ENCODE data around the gene AGBL2. TPM values are rescaled to one million over a fixed set of nuclear protein-coding genes. Genes with fewer than 3 reads are reported as not detected.
"Not testable (repeated sequence)": the region's sequence is repeated elsewhere in the genome, so short reads cannot be mapped to it uniquely, and the experiment has no call there.

Gene AGBL2
- total and polyA plus RNA-seq, 5 donors from 2014 or later: 0.72 to 11.0 (median 0.96) TPM

GRCh38 chr11:47714554-47715081, 551 bp downstream of the AGBL2 start:
- ATAC-seq (ENCODE audit: low read depth in 2 of 2): no peak
- no peaks in the 10 kb centered on the region for H3K9me3 Mint-ChIP-seq

DNA sequence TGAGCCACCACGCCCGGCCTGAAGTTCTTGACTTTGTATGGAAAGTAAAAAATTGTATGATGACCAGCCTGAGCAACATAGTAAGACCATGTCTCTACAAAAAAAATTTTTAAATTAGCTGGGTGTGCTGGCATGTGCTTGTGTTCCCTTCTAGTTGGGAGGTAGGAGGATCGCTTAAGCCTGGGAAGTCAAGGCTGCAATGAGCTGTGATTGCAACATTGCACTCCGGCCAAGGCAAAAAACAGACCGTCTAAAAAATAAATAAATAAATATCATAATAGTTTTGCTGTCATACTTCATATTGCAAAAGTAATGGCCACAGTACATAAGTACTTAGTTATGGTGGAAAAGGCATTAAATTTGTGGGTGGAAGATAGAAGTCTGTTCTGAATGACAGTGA, 3.4 kb downstream of the AGBL2 start:
- Histone ChIP-seq H3K27me3 (ENCODE audit: control insufficient read depth, insufficient read depth, low read length) (no peaks in the 10 kb centered on the region), H3K27ac (ENCODE audit: insufficient read depth, low read length, poor library complexity, severe bottlenecking) (no peak overlapping the region), H3K4me1 (ENCODE audit: control insufficient read depth, insufficient read depth, low read length, poor library complexity, severe bottlenecking) (peaks cover 12% of the 10 kb centered on the region), H3K36me3 (ENCODE audit: control insufficient read depth, insufficient read depth, low read length) (peaks cover 3% of the 10 kb centered on the region), H3K9me3 (ENCODE audit: control insufficient read depth in 2 of 2, low read length in 2 of 2) (no peaks in the 10 kb centered on the region), H3K4me3 (ENCODE audit: low read depth, low read length) (no peak overlapping the region)
- Mint-ChIP-seq H3K27me3 (no peaks in the 10 kb centered on the region), H3K4me3 (peak overlapping the region in 1 of 4 donors; percentile 60), H3K27ac (no peak overlapping the region), H3K36me3 (peaks cover 6% of the 10 kb centered on the region), H3K9me3 (no peaks in the 10 kb centered on the region), H3K4me1 (peaks cover 7 to 21% (median 16%) of the 10 kb centered on the region in 4 donors)
- ATAC-seq (ENCODE audit: low read depth in 2 of 2): no peak
- no peak for DNase-seq

More at GRCh38 chr11:47714554-47715081, 551 bp downstream of the AGBL2 start:
- H3K27me3 ChIP-seq (ENCODE audit: control insufficient read depth, insufficient read depth, low read length): no peaks in the 10 kb centered on the region
- Mint-ChIP-seq H3K27ac (peak overlapping the region; percentile 98 to 99 (median 98)), H3K4me3 (peak overlapping the region; percentile 96 to 100 (median 98)), H3K4me1 (peaks cover 7 to 21% (median 18%) of the 10 kb centered on the region in 4 donors), H3K36me3 (peaks cover under 1% of the 10 kb centered on the region), H3K27me3 (no peaks in the 10 kb centered on the region)
- DNase-seq: peak in 2 of 3 donors; percentile 11 to 28
- H3K9me3 ChIP-seq (ENCODE audit: control insufficient read depth in 2 of 2, low read length in 2 of 2): no peaks in the 10 kb centered on the region
- peak overlapping the region; percentile 91 for H3K27ac ChIP-seq (ENCODE audit: insufficient read depth, low read length, poor library complexity, severe bottlenecking)
- H3K4me1 ChIP-seq (ENCODE audit: control insufficient read depth, insufficient read depth, low read length, poor library complexity, severe bottlenecking): peaks cover 12% of the 10 kb centered on the region
- H3K36me3 ChIP-seq (ENCODE audit: control insufficient read depth, insufficient read depth, low read length): peaks cover 26% of the 10 kb centered on the region
- peak overlapping the region; percentile 90 for H3K4me3 ChIP-seq (ENCODE audit: low read depth, low read length)

- no peaks in the 10 kb centered on the region for H3K27me3 ChIP-seq (ENCODE audit: control insufficient read depth, insufficient read depth, low read length)
- H3K36me3 ChIP-seq (ENCODE audit: control insufficient read depth, insufficient read depth, low read length): no peaks in the 10 kb centered on the region
- Mint-ChIP-seq H3K4me3 (peak overlapping the region in 1 of 4 donors; percentile 60), H3K9me3 (no peaks in the 10 kb centered on the region), H3K4me1 (peaks cover 7 to 21% (median 16%) of the 10 kb centered on the region in 4 donors), H3K27ac (no peak overlapping the region), H3K36me3 (peaks cover 6% of the 10 kb centered on the region), H3K27me3 (no peaks in the 10 kb centered on the region)
- no peak for ATAC-seq (ENCODE audit: low read depth in 2 of 2)
- H3K4me1 ChIP-seq (ENCODE audit: control insufficient read depth, insufficient read depth, low read length, poor library complexity, severe bottlenecking): peaks cover 12% of the 10 kb centered on the region
- no peak overlapping the region for H3K27ac ChIP-seq (ENCODE audit: insufficient read depth, low read length, poor library complexity, severe bottlenecking)
- H3K4me3 ChIP-seq (ENCODE audit: low read depth, low read length): no peak overlapping the region
- DNase-seq: no peak
- H3K9me3 ChIP-seq (ENCODE audit: control insufficient read depth in 2 of 2, low read length in 2 of 2): no peaks in the 10 kb centered on the region
Measured at GRCh38 chr11:47711225-47711624, 3.9 kb downstream of the AGBL2 start.

- not testable (repeated sequence) for H3K36me3 ChIP-seq (ENCODE audit: control insufficient read depth, insufficient read depth, low read length); H3K4me1 Mint-ChIP-seq; H3K27ac Mint-ChIP-seq; H3K4me3 Mint-ChIP-seq; ATAC-seq (ENCODE audit: low read depth in 2 of 2); H3K27me3 ChIP-seq (ENCODE audit: control insufficient read depth, insufficient read depth, low read length); H3K27ac ChIP-seq (ENCODE audit: insufficient read depth, low read length, poor library complexity, severe bottlenecking); H3K4me1 ChIP-seq (ENCODE audit: control insufficient read depth, insufficient read depth, low read length, poor library complexity, severe bottlenecking); H3K27me3 Mint-ChIP-seq; H3K9me3 Mint-ChIP-seq; H3K4me3 ChIP-seq (ENCODE audit: low read depth, low read length); DNase-seq; H3K36me3 Mint-ChIP-seq; H3K9me3 ChIP-seq (ENCODE audit: control insufficient read depth in 2 of 2, low read length in 2 of 2)
Measured at GRCh38 chr11:47707275-47707786, 7.8 kb downstream of the AGBL2 start.

- Mint-ChIP-seq H3K36me3 (peaks cover 9% of the 10 kb centered on the region), H3K27ac (no peak overlapping the region), H3K4me1 (no peaks in the 10 kb centered on the region), H3K4me3 (no peak overlapping the region), H3K9me3 (no peaks in the 10 kb centered on the region), H3K27me3 (no peaks in the 10 kb centered on the region)
- Histone ChIP-seq H3K36me3 (ENCODE audit: control insufficient read depth, insufficient read depth, low read length) (no peaks in the 10 kb centered on the region), H3K4me1 (ENCODE audit: control insufficient read depth, insufficient read depth, low read length, poor library complexity, severe bottlenecking) (no peaks in the 10 kb centered on the region), H3K4me3 (ENCODE audit: low read depth, low read length) (no peak overlapping the region), H3K27me3 (ENCODE audit: control insufficient read depth, insufficient read depth, low read length) (no peaks in the 10 kb centered on the region), H3K9me3 (ENCODE audit: control insufficient read depth in 2 of 2, low read length in 2 of 2) (no peaks in the 10 kb centered on the region), H3K27ac (ENCODE audit: insufficient read depth, low read length, poor library complexity, severe bottlenecking) (no peak overlapping the region)
- DNase-seq: no peak
- no peak for ATAC-seq (ENCODE audit: low read depth in 2 of 2)
Measured at GRCh38 chr11:47705721-47706120, 9.4 kb downstream of the AGBL2 start.

DNA sequence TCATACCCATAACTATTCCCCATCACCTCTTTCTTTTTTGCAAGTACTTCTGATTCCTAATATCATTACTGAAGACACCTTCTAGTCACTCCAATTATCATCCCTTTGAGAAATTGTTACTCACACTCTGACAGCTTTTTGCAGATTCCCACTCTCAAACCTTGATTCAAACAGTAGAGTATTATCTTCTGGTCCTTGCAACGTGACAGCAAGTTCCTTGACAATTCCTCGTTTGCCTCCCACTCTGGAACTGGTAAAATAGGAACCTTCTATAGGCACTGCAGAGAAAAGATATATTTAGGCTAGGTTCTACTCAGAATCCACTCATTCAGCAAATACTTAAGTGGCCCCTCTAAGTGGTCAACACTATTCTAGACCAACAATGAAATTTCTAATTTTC, 23.2 kb downstream of the AGBL2 start:
- Mint-ChIP-seq H3K4me1 (peaks cover 0 to 4% (median 2%) of the 10 kb centered on the region in 4 donors), H3K9me3 (no peaks in the 10 kb centered on the region), H3K36me3 (no peaks in the 10 kb centered on the region), H3K27ac (no peak overlapping the region), H3K4me3 (no peak overlapping the region), H3K27me3 (no peaks in the 10 kb centered on the region)
- Histone ChIP-seq H3K4me3 (ENCODE audit: low read depth, low read length) (no peak overlapping the region), H3K4me1 (ENCODE audit: control insufficient read depth, insufficient read depth, low read length, poor library complexity, severe bottlenecking) (no peaks in the 10 kb centered on the region), H3K36me3 (ENCODE audit: control insufficient read depth, insufficient read depth, low read length) (no peaks in the 10 kb centered on the region), H3K27me3 (ENCODE audit: control insufficient read depth, insufficient read depth, low read length) (no peaks in the 10 kb centered on the region), H3K9me3 (ENCODE audit: control insufficient read depth in 2 of 2, low read length in 2 of 2) (no peaks in the 10 kb centered on the region), H3K27ac (ENCODE audit: insufficient read depth, low read length, poor library complexity, severe bottlenecking) (no peak overlapping the region)
- DNase-seq (no peak), ATAC-seq (ENCODE audit: low read depth in 2 of 2) (no peak)

DNA sequence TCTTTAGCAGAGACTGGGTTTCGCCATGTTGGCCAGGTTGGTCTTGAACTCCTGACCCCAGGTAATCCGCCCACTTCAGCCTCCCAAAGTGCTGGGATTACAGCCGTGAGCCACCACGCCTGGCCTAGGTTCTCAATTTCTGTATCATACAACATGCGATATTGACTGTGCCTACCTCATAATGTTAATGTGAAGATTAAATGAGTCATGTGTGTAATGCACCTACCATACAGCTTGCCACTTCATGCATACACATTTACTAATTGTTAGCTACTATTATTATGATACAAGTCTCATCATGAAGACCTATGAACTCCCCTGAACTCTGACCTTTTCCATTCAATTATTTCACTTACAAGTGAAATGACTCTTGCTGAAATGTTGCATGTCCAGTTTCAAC, 25.7 kb downstream of the AGBL2 start:
- H3K4me1 ChIP-seq (ENCODE audit: control insufficient read depth, insufficient read depth, low read length, poor library complexity, severe bottlenecking): no peaks in the 10 kb centered on the region
- no peak overlapping the region for H3K4me3 Mint-ChIP-seq
- H3K36me3 Mint-ChIP-seq: no peaks in the 10 kb centered on the region
- peaks cover 0 to 4% (median 2%) of the 10 kb centered on the region in 4 donors for H3K4me1 Mint-ChIP-seq
- no peaks in the 10 kb centered on the region for H3K27me3 Mint-ChIP-seq
- DNase-seq: no peak
- no peak overlapping the region for H3K4me3 ChIP-seq (ENCODE audit: low read depth, low read length)
- H3K9me3 ChIP-seq (ENCODE audit: control insufficient read depth in 2 of 2, low read length in 2 of 2): no peaks in the 10 kb centered on the region
- H3K27ac Mint-ChIP-seq: no peak overlapping the region
- no peaks in the 10 kb centered on the region for H3K9me3 Mint-ChIP-seq
- no peaks in the 10 kb centered on the region for H3K27me3 ChIP-seq (ENCODE audit: control insufficient read depth, insufficient read depth, low read length)
- no peak for ATAC-seq (ENCODE audit: low read depth in 2 of 2)
- H3K36me3 ChIP-seq (ENCODE audit: control insufficient read depth, insufficient read depth, low read length): no peaks in the 10 kb centered on the region
- no peak overlapping the region for H3K27ac ChIP-seq (ENCODE audit: insufficient read depth, low read length, poor library complexity, severe bottlenecking)

- ATAC-seq (ENCODE audit: low read depth in 2 of 2): no peak
- no peaks in the 10 kb centered on the region for H3K36me3 ChIP-seq (ENCODE audit: control insufficient read depth, insufficient read depth, low read length)
Measured at GRCh38 chr11:47688991-47689390, 26.2 kb downstream of the AGBL2 start.

More at GRCh38 chr11:47688991-47689390, 26.2 kb downstream of the AGBL2 start:
- no peak for DNase-seq
- Histone ChIP-seq H3K4me3 (ENCODE audit: low read depth, low read length) (no peak overlapping the region), H3K27me3 (ENCODE audit: control insufficient read depth, insufficient read depth, low read length) (no peaks in the 10 kb centered on the region), H3K4me1 (ENCODE audit: control insufficient read depth, insufficient read depth, low read length, poor library complexity, severe bottlenecking) (no peaks in the 10 kb centered on the region), H3K27ac (ENCODE audit: insufficient read depth, low read length, poor library complexity, severe bottlenecking) (no peak overlapping the region), H3K9me3 (ENCODE audit: control insufficient read depth in 2 of 2, low read length in 2 of 2) (no peaks in the 10 kb centered on the region)
- no peak overlapping the region for H3K4me3 Mint-ChIP-seq
- H3K27me3 Mint-ChIP-seq: no peaks in the 10 kb centered on the region
- no peaks in the 10 kb centered on the region for H3K9me3 Mint-ChIP-seq
- peaks cover 0 to 4% (median 2%) of the 10 kb centered on the region in 4 donors for H3K4me1 Mint-ChIP-seq
- H3K36me3 Mint-ChIP-seq: no peaks in the 10 kb centered on the region
- no peak overlapping the region for H3K27ac Mint-ChIP-seq

All from CD4-positive, CD25-positive, alpha-beta regulatory T cell (primary cell).